ENCODE data around the gene USP17L12.
"Not testable (repeated sequence)": the region's sequence is repeated elsewhere in the genome, so short reads cannot be mapped to it uniquely, and the experiment has no call there.

Gene USP17L12

GRCh38 chr4:9219852-9220251, at the start of gene USP17L12:
Gene USP17L12 (plus strand): TSS chr4:9220152. CDS start chr4:9220152, 0 bp downstream.
- FAIRE-seq; DNase-seq (ENCODE audit: low spot score): not testable (repeated sequence)

GRCh38 chr4:9210357-9210756, 9.6 kb upstream of the USP17L12 start, which contains the start of gene USP17L10:
Gene USP17L10 (plus strand): TSS chr4:9210657. CDS start chr4:9210657, 0 bp downstream.
- not testable (repeated sequence) for DNase-seq (ENCODE audit: low spot score); FAIRE-seq

- FAIRE-seq; DNase-seq (ENCODE audit: low spot score): not testable (repeated sequence)
These were observed 5.3 kb upstream of the USP17L12 start for GRCh38 chr4:9214701-9215100.

- not testable (repeated sequence) for FAIRE-seq; DNase-seq (ENCODE audit: low spot score)
These were observed 4.8 kb upstream of the USP17L12 start, which contains the start of gene USP17L11 for GRCh38 chr4:9215105-9215504. Gene USP17L11 (plus strand): TSS chr4:9215405. CDS start chr4:9215405, 0 bp downstream.

- DNase-seq (ENCODE audit: low spot score); FAIRE-seq: not testable (repeated sequence)
These were observed 4.6 kb downstream of the USP17L12 start, which contains the start of gene USP17L13 for GRCh38 chr4:9224596-9224995. Gene USP17L13 (plus strand): TSS chr4:9224896. CDS start chr4:9224896, 0 bp downstream.

GRCh38 chr4:9230249-9230648, 10.3 kb downstream of the USP17L12 start:
- FAIRE-seq; DNase-seq (ENCODE audit: low spot score): not testable (repeated sequence)

GRCh38 chr4:9234085-9234484, 14.1 kb downstream of the USP17L12 start, which contains the start of gene USP17L15:
Gene USP17L15 (plus strand): TSS chr4:9234385. CDS start chr4:9234385, 0 bp downstream.
- not testable (repeated sequence) for DNase-seq (ENCODE audit: low spot score); FAIRE-seq

GRCh38 chr4:9238461-9238860, 18.5 kb downstream of the USP17L12 start:
- not testable (repeated sequence) for FAIRE-seq; DNase-seq (ENCODE audit: low spot score)

GRCh38 chr4:9243579-9243978, 23.6 kb downstream of the USP17L12 start, which contains the start of gene USP17L17:
Gene USP17L17 (plus strand): TSS chr4:9243879. CDS start chr4:9243879, 0 bp downstream.
- DNase-seq (ENCODE audit: low spot score); FAIRE-seq: not testable (repeated sequence)

- FAIRE-seq; DNase-seq (ENCODE audit: low spot score): not testable (repeated sequence)
These were observed 28.2 kb downstream of the USP17L12 start, which contains the start of gene USP17L18 for GRCh38 chr4:9247953-9248680. Gene USP17L18 (plus strand): TSS chr4:9248630. CDS start chr4:9248630, 0 bp downstream.

GRCh38 chr4:9253078-9253477, 33.1 kb downstream of the USP17L12 start, which contains the start of gene USP17L19:
Gene USP17L19 (plus strand): TSS chr4:9253378. CDS start chr4:9253378, 0 bp downstream.
- DNase-seq (ENCODE audit: low spot score); FAIRE-seq: not testable (repeated sequence)

GRCh38 chr4:9257824-9258223, 37.9 kb downstream of the USP17L12 start, which contains the start of gene USP17L20:
Gene USP17L20 (plus strand): TSS chr4:9258124. CDS start chr4:9258124, 0 bp downstream.
- DNase-seq (ENCODE audit: low spot score); FAIRE-seq: not testable (repeated sequence)

GRCh38 chr4:9262572-9262971, 42.6 kb downstream of the USP17L12 start, which contains the start of gene USP17L21:
Gene USP17L21 (plus strand): TSS chr4:9262872. CDS start chr4:9262872, 0 bp downstream.
- not testable (repeated sequence) for FAIRE-seq; DNase-seq (ENCODE audit: low spot score)

- DNase-seq (ENCODE audit: low spot score); FAIRE-seq: not testable (repeated sequence)
These were observed 47.4 kb downstream of the USP17L12 start, which contains the start of gene USP17L22 for GRCh38 chr4:9267319-9267718. Gene USP17L22 (plus strand): TSS chr4:9267619. CDS start chr4:9267619, 0 bp downstream.
